NCI-H2196 (cell line): ENCODE results near the gene ARMH2.
"Not testable (repeated sequence)": the region's sequence is repeated elsewhere in the genome, so short reads cannot be mapped to it uniquely, and the experiment has no call there.

Experiments used
- DNase-seq: peaks from one replicate; lab custom pipeline; 2025; ENCODE audit not compliant: unreplicated experiment; lab: John Stamatoyannopoulos, UW

The ARMH2 gene

GRCh38 chr6:24765968-24766367, 32.7 kb downstream of the ARMH2 start:
- DNase-seq, result not testable (repeated sequence)

GRCh38 chr6:24764833-24765828, 33.6 kb downstream of the ARMH2 start:
- not testable (repeated sequence) for DNase-seq

- DNase-seq, result peak; percentile 74
Measured at GRCh38 chr6:24763578-24763977, 35.1 kb downstream of the ARMH2 start.

GRCh38 chr6:24761851-24762250, 36.9 kb downstream of the ARMH2 start:
- no peak for DNase-seq

GRCh38 chr6:24761193-24761835, 37.4 kb downstream of the ARMH2 start:
- DNase-seq, result no peak

GRCh38 chr6:24760210-24760609, 38.5 kb downstream of the ARMH2 start:
- DNase-seq, result no peak

- DNase-seq, result no peak
Measured at GRCh38 chr6:24759718-24760117, 39.0 kb downstream of the ARMH2 start.

GRCh38 chr6:24757611-24758010, 41.1 kb downstream of the ARMH2 start:
- no peak for DNase-seq

- no peak for DNase-seq
Measured at GRCh38 chr6:24755279-24755678, 43.4 kb downstream of the ARMH2 start.

- DNase-seq, result not testable (repeated sequence)
Measured at GRCh38 chr6:24754378-24754777, 44.3 kb downstream of the ARMH2 start.

GRCh38 chr6:24753545-24753944, 45.2 kb downstream of the ARMH2 start:
- DNase-seq, result no peak

- DNase-seq, result no peak
Measured at GRCh38 chr6:24752917-24753492, 45.7 kb downstream of the ARMH2 start.

- DNase-seq, result no peak
Measured at GRCh38 chr6:24752503-24752902, 46.2 kb downstream of the ARMH2 start.

- not testable (repeated sequence) for DNase-seq
Measured at GRCh38 chr6:24750878-24751277, 47.8 kb downstream of the ARMH2 start.

- no peak for DNase-seq
Measured at GRCh38 chr6:24749297-24749696, 49.4 kb downstream of the ARMH2 start.
